Left cardiac atrium (tissue), 4 donors: Measurements from ENCODE around the gene SOS2. TPM values are rescaled to one million over a fixed set of nuclear protein-coding genes. Genes with fewer than 3 reads are reported as not detected.

ENCODE experiments used
- ATAC-seq, 2 donors: fragments of 200-7000 bp; cut with Tn5 transposase; one replicate each; pipeline ENCODE4 v1.9.1; 2020; ENCODE audit warnings: mild to moderate bottlenecking in 2 of 2, moderate library complexity in 2 of 2
- DNase-seq: peaks from one replicate; pipeline ENCODE4 v3.0.0-alpha.2; 2020
- intact Hi-C, 2 donors: fragments of 100-400 bp; cut with DNase I; formaldehyde crosslinking; loops; one replicate each; pipeline versions ENCODE4 v1.14.1 to v1.15.1; 2022 to 2023
- total RNA-seq, 2 donors: library from RNA; stranded (reverse); fragmentation: NEBNext Ultra II Directional; extraction: Animal tissue kit (Norgen Biotek cat#: 25700); gene quantifications; one replicate each; pipeline ENCODE4 v1.2.1, GENCODE V29; 2021
- donor health status: DM: no; HTN: yes; CAD: no.
- donor health status: DM: no; HTN: yes; CAD: no; lungs with severe emphysema.
- donor health status: DM: yes; HTN: yes; CAD: no.
- donor health status: Dilated cardiomyopathy.

SOS2 gene
- total RNA-seq, 2 donors from 2014 or later = 25.7 to 25.8 TPM

DNA sequence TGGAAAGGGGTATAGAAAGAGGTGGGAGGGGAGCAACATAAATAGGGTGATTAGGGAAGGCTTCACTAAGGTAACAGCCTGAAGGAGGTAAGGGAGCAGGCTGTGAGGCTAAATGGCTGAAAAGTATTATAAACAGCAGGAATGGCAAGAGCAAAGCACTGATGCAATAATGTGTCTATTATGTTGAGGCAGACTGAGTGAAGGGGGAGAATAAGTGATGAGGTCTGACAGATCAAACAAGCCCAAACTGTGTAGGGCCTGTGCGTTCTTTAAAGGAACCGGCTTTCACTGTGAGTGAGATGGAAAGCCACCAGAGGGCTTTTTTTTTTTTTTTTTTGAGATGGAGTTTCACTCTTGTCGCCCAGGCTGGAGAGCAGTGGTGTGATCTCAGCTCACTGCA is 108.3 kb downstream of the SOS2 start:
- intact Hi-C loops = no loop called here
- DNase-seq (no peak), ATAC-seq (no peak)

DNA sequence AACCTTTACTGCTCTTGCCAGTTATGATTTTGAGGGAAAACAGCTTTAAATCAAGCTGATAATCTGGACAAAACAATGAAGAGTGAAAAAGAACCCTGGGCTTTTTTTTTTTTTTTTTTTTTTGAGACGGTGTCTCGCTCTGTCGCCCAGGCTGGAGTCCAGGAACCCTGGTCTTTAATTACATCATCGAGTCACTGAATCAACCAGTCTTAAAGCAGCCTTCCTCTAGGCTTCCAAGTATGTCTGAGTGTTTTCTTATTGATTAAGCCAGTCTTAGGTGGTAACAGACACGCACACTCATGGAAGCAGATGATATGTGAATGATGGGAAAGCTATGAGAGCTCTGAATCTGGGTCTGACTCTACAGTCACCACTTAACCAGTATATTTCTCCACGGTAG is 109.1 kb downstream of the SOS2 start:
- ATAC-seq (no peak), DNase-seq (no peak)
- intact Hi-C loops = no loop called here

DNA sequence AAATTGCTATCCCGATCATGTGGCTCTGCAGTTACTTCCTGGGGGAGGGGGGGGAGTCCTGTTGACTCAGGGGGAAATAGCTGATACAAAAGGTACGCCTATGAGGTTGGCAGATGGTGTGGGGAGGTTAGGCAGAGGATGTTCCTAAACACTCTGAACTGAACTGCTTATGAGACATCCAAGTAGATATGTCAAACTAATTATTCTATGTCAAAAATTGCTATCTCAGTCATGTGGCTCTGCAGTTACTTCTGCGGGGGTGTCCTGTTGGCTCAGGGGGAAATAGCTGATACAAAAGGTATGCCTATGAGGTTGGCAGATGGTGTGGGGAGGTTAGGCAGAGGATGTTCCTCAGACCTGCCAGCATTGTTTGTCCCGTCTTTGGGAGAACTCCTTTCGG is 109.9 kb downstream of the SOS2 start:
- intact Hi-C loops = no loop called here
- no peak for DNase-seq
- ATAC-seq = no peak

DNA sequence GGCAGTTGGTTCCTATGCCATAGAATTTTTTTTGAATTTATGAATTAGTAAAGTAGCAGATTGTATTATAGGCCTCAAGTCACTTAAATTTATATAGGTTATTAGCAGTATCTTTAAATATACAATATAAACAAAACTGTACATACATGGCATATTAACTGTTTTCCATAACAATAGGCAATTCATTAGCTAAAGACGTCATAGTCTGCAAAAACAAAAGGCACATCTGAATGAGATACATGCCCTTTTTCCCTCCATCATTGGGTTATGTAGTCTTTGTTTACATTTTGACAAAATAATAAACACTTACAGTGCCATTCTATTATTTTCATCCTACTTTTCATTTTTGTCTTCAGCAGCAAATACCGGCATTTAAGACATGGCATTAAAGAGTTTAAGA is 113.9 kb downstream of the SOS2 start:
- no peak for ATAC-seq
- intact Hi-C loops = loop anchor here in 1 of 2 donors (5.0 kb wide), 1 partner anchor 255 kb away; no protein-coding TSS in a partner anchor

DNA sequence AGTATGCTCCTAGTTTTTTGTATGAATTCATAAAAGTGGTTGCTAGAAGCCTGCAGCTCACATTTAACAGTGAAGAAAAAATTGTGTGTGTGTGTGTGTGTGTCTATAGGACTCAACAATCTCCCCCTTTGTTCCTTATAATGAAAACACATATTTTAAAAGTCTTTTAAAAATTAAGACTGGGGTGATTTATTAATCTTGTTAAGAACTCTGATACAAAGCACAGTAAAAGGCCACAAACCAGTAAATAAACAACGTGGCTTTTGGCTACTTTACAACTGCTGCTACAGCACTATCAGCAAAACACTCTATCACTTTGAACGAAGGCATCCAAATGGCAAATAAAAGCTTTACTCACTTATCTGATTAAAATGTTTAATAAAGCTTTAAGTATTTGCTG is 114.4 kb downstream of the SOS2 start:
- DNase-seq (no peak), ATAC-seq (no peak)
- intact Hi-C loops = loop anchor here in 1 of 2 donors (5.0 kb wide), 1 partner anchor 255 kb away; no protein-coding TSS in a partner anchor

More for the DNA sequence above, 113.9 kb downstream of the SOS2 start:
- no peak for DNase-seq

DNA sequence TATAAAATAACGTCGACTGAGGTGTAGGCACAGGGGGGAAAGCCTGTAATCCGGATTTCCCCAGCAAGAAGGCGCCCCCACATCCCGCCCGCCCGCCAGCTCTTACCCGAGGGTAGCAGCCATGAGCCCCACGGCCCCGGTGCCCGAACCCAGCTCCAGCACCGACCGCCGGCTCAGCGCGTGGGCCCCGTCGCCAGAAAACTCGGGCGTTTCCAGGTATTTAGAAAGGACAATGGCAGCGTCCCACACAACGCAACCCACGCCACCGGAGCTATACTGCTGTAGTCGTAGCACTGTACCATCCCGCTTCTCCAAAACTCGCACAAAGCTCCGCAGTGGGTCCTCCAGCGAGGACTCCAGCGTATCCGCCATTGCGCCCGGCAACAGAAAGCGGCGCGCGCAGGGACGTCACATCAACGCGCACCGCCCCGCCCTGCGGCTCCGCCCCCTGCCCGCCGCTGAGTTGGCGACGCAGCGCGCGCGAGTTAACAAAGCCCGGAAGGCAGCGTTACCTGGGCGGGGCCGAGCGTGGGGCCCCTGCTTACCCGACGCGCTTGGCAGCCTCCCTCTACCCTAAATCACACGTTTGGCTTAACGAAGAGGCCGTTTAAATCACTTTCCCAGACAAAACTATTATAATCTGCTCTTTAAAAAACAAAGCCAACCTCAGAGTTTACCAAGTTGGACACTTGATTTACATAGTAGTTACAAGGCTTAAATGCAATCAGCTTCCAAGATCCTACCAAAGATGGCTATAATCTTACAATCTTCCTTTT is 115.0 kb downstream of the SOS2 start, which contains the start of gene VCPKMT:
VCPKMT (minus strand) TSS at position 392 of the 776 bp plus-strand sequence; CDS start at position 372, 20 bp downstream.
- peak; percentile 97 for DNase-seq
- ATAC-seq = peak; percentile 100
- intact Hi-C loops = loop anchor here in 1 of 2 donors (5.0 kb wide), 1 partner anchor 254 kb away; no protein-coding TSS in a partner anchor

DNA sequence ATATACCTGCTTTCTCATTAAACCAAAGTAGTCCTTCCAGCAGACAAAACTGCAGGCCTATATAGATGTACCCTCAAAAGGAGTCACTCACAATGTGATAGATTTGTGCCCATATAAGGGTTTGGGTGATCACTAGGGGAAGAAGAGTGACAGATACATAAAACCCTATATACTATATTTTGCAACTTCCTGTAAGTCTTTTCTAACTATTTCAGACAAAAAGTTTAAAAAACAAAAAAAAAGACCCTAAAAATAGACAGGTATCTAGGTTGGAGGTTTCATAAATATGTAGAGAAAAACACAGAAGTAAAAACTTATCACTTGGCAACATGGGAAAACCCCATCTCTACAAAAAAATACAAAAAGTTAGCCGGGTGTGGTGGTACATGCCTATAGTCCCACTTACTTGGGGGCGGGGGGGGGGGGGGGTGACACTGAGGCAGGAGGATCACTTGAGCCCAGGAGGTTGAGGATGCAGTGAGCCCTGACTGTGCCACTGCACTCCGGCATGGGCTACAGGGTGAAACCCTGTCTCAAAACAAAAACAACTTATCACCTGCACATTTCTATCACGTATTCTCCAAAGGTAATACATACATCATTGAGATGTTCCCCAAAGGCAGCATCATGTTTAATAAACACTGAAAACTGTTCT is 117.9 kb downstream of the SOS2 start:
- DNase-seq (no peak), ATAC-seq (no peak)
- intact Hi-C loops = no loop called here

DNA sequence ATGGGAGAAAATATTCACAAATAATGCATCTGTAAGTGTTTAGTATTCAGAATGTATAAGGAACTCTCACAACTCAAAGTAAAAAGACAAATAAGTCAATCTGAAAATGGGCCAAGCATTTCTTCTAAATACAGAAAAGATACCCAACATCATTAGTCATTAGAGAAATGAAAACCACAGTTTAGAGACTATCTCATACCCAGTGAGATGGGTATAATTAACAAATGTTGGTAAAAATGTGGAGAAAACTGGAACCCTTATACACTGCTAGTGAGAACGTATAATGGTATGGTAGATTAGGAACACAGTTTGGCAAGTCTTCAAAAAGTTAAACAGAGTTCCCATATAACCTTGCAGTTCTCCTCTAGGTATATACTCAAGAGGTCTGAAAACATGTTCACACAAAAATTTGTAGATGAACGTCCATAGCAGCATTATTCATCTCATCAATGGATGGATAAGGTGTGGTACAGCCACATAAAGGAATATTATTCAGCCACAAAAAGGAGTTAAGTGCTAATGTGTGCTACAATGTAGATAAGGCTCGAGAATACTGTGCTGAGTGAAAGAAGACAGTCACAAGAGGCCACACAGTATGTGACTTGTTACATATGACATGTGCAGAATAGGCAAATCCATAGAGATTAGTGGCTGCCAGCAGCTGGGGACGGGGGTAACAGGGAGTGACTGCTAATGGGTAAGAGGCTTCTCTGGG is 120.9 kb downstream of the SOS2 start:
- no peak for ATAC-seq
- intact Hi-C loops = no loop called here

DNA sequence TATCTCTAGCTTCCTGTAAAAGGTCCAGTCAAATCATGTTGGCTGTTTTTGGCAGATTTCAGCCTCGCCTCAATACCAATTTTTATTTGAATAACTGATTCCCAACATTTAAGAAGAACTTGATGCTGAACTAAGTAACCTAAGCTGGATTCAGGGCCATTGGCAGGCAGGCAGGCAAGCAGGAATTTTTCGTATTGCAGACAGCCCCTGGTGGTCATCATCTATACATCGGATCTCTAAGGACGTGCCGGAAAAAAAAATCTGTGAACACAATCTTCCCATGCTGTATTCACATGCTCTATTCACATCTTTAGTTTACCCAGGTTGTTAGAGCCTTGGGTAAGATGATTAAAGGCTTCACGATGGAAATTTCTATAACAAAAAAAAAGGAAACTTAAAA is 122.0 kb downstream of the SOS2 start:
- DNase-seq = no peak
- intact Hi-C loops = loop anchor here in 1 of 2 donors (5.0 kb wide), 1 partner anchor 242 kb away; no protein-coding TSS in a partner anchor
- no peak for ATAC-seq

More for the DNA sequence above, 120.9 kb downstream of the SOS2 start:
- no peak for DNase-seq

DNA sequence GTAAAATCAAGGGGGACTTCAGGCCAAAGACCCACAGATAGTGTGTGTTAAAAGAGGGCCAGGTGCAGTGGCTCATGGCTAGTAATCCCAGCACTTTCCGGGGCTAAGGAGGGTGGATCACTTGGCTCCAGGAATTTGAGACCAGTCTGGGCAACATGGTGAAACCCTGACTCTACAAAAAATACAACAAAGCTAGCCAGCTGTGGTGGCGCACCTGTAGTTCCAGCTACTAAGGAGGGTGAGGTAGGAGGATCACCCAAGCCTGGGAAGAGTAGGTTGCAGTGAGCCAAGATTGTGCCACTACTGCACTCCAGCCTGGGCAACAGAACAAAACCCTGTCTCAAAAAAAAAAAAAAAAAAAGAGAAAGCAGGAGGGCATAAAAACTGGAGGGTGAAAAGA is 123.5 kb downstream of the SOS2 start:
- intact Hi-C loops = loop anchor here in 1 of 2 donors (5.0 kb wide), 1 partner anchor 241 kb away; no protein-coding TSS in a partner anchor
- DNase-seq = no peak
- ATAC-seq = no peak

DNA sequence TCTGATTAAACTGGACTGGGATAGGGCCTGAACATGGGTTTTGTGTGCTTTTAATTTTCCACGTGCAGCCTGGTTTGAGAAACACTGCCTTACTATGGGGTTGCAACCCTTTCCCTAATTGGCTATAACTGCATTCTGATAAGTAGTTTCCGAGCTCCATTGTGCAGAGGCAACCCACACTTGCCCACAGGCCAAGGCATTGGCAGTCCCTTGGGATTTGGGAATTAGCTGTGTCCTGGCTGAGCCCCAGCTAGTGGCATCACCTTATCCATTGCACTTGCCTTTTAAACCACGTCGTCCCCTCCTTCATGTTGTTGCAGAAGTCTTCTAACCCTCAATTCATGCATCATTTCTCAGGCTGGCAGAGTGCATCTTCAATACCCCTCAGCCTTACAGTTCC is 125.2 kb downstream of the SOS2 start:
- ATAC-seq (peak; percentile 16 to 34), DNase-seq (no peak)
- intact Hi-C loops = loop anchor here in 1 of 2 donors (5.0 kb wide), 1 partner anchor 239 kb away; no protein-coding TSS in a partner anchor

DNA sequence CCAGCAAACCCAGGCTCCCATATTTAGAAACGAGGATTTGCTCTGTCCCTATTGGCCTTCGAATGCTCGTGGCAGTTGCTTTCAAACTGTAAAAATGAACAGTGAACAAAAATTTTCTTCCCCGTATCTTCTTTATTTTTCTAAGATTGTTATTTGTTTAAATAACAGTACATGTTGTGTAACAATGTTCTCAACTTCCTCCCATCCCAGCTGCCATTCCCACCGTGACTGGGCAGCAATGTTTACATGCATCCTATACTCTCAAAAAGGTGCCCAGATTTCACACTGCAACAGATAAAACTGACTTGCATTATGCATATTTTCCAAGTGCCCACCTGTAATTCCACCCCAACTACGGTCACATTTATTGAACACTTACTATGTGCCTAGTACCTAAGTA is 127.8 kb downstream of the SOS2 start:
- no peak for ATAC-seq
- intact Hi-C loops = loop anchor here (5.0 kb wide), 2 partner anchors 221 to 236 kb away; no protein-coding TSS in a partner anchor
- no peak for DNase-seq

DNA sequence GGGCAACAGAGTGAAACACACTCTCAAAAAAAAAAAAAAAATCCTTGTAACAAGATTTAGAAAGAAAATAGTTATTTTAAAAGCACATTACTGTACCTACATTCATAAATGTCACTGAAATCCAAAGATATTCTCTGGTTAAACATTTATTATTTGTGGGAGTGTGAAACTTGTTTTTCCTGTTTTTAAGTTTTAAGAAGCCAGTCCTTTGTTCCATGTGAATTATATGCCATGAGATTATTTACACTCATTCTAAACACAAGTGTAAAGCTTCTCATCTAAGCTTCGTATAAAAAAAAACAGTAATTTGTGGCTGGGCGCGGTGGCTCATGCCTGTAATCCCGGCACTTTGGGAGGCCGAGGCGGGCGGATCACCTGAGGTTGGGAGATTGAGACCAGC is 130.0 kb downstream of the SOS2 start:
- intact Hi-C loops = loop anchor here (5.0 kb wide), 2 partner anchors 219 to 234 kb away; no protein-coding TSS in a partner anchor
- DNase-seq (no peak), ATAC-seq (no peak)

DNA sequence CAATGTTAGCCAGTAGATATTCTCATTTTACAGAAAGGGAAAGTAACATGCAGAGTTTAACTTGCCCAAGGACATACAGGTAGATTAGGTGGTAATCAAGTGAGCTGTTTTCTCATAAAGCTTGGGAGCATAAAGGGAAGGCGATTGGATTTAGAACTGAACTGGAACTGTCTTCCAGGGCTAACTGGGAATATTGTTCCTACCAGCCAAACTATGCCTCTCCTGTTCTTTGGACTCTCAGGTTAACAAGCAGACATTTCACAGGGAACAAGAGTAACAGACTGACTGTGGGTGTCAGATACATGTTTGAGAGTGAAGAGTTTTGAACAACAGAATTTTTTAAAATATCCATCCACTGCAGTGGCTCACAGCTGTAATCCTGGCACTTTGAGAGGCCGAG is 130.6 kb downstream of the SOS2 start:
- ATAC-seq = no peak
- intact Hi-C loops = loop anchor here (5.0 kb wide), 2 partner anchors 219 to 234 kb away; no protein-coding TSS in a partner anchor

DNA sequence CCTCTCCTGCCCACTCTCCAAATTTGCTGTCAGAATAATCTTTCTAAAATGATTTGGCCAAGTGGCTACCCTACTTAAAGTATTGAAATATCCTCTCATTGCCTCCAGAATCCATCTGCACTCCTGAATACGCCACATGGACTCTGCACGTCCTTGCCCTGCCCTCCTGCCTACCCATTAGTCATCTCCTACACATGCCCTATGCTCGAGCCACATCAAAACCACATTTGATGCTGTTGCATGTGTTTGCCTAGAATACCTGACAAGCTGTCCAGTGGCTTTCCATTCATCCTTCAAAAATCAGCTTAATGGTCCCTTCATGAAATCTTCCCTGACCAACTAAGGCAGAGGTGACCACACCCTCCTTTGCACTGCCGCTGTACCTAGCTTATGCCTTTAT is 132.0 kb downstream of the SOS2 start:
- ATAC-seq (no peak), DNase-seq (no peak)
- intact Hi-C loops = no loop called here

More for the DNA sequence above, 130.6 kb downstream of the SOS2 start:
- DNase-seq = no peak

DNA sequence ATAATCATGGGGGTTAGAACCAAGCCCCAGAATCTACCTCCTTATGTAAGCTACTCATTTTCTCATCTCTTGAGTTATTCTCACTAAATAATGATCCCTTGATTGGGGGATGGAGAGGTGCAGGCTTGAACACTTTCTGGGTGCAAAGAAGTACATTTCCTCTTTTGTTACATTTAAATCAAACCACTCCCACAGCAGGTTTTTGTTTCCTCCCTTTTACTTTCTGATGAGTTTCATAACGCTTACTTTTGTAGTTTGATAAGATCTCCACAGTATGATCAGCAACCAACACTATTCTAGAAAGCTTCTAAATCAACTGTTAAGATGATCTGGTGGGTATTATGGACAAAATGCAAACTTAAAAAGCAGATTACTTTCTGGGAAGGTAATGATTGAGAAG is 135.5 kb downstream of the SOS2 start:
- intact Hi-C loops = no loop called here
- no peak for ATAC-seq
- no peak for DNase-seq

DNA sequence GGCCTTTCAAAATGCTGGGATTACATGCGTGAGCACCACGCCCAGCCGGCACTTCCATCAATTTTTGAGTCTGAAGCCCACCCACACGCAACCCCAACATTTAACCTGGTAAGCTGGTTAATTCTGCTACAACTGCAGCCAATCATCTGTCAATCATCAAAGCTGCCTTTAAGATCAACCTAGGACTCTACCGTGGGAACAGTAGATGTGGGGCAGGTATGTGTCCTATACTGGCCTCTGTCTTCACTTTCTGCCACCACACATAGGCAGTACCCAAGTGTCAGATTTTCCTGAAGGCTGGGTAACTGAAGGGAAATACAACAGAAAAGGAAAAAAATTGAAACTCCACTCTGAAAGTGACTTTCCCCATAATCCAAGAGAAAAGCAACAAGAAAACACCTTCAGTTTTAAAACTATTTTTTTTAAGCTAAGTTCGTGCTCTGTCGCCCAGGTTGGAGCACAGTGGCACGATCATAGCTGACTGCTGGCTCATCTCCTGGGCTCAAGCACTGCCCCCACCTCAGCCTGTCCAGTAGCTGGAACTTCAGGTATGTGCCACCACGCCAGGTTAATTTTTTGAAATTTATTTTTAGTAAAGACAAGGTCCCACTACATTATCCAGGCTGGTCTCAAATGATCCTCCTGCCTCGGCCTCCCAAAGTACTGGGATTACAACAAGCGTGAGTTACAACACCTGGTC is 137.2 kb downstream of the SOS2 start:
- no peak for ATAC-seq
- intact Hi-C loops = no loop called here

DNA sequence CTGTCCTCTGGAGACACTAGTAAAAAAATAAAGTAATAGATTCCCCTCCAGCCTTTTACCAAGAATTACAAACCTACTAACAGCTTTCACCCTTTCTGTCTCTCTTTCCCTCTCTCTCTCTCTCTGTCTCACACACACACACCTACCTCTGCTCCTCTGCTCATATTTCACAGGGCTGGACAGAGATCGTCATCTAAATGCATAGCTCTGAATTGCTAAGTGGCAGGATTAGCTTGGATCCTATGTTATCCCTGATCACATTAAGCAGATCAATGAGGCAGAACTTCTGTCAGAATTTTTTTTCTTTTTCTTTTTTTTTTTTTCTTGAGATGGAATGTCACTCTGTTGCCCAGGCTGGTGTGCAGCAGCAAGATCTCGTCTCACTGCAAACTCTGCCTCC is 137.9 kb downstream of the SOS2 start:
- intact Hi-C loops = no loop called here
- ATAC-seq = no peak
- no peak for DNase-seq

More for the DNA sequence above, 137.2 kb downstream of the SOS2 start:
- no peak for DNase-seq
